GM23338 (cell line): Measurements from ENCODE around the gene BNIP3. TPM values are rescaled to one million over a fixed set of nuclear protein-coding genes. Genes with fewer than 3 reads are reported as not detected.

ENCODE experiments used
- ATAC-seq: fragments of 200-7000 bp; cut with Tn5 transposase; 3 replicates; pipeline ENCODE4 v1.9.1; 2020
- DNase-seq: peaks from one replicate; pipeline ENCODE4 v3.0.0-alpha.2; 2015; ENCODE audit warnings: low spot score
- H2AFZ ChIP-seq: fragments of 200-600 bp; sonication (generic); 2 replicates; pipeline ENCODE4 v1.8.0; 2016; ENCODE audit warnings: antibody characterized with exemption, mild to moderate bottlenecking, moderate library complexity
- H3F3A ChIP-seq: fragments of 200-600 bp; sonication (generic); replicated peaks from 2 replicates; pipeline ENCODE4 v1.8.0; 2017; ENCODE audit warnings: antibody characterized with exemption, mixed run types, low read depth
- H3K27ac ChIP-seq: fragments of 200-600 bp; sonication (generic); 2 replicates; pipeline ENCODE4 v1.6.1; 2016; ENCODE audit warnings: low read depth
- H3K27me3 ChIP-seq: fragments of 200-600 bp; sonication (generic); 2 replicates; pipeline ENCODE4 v1.8.0; 2016; ENCODE audit warnings: mild to moderate bottlenecking, mixed run types, moderate library complexity; ENCODE audit not compliant: insufficient read depth
- H3K36me3 ChIP-seq: fragments of 200-600 bp; sonication (generic); 2 replicates; pipeline ENCODE4 v1.8.0; 2016; ENCODE audit warnings: mild to moderate bottlenecking; ENCODE audit not compliant: insufficient read depth
- H3K4me1 ChIP-seq: fragments of 200-600 bp; sonication (generic); 2 replicates; pipeline ENCODE4 v1.8.0; 2016; ENCODE audit warnings: mild to moderate bottlenecking, moderate library complexity; ENCODE audit not compliant: insufficient read depth
- H3K4me2 ChIP-seq: fragments of 200-600 bp; sonication (generic); 2 replicates; pipeline ENCODE4 v1.7.1; 2017; ENCODE audit warnings: mixed run types
- H3K4me3 ChIP-seq: fragments of 200-600 bp; sonication (generic); 2 replicates; pipeline ENCODE4 v1.6.1; 2016; ENCODE audit warnings: mixed run types
- H3K79me2 ChIP-seq: fragments of 200-600 bp; sonication (generic); replicated peaks from 2 replicates; pipeline ENCODE4 v1.8.0; 2017; ENCODE audit warnings: mild to moderate bottlenecking; ENCODE audit not compliant: insufficient read depth
- H3K9me2 ChIP-seq: fragments of 200-600 bp; sonication (generic); 2 replicates; pipeline ENCODE4 v1.8.0; 2017; ENCODE audit not compliant: insufficient read depth
- H4K20me1 ChIP-seq: fragments of 200-600 bp; sonication (generic); replicated peaks from 2 replicates; pipeline ENCODE4 v1.8.0; 2017; ENCODE audit warnings: mild to moderate bottlenecking; ENCODE audit not compliant: insufficient read depth
- H3K27ac Mint-ChIP-seq: 2 replicates; pipeline ENCODE4 v1.8.0; 2020; ENCODE audit warnings: inconsistent platforms, mild to moderate bottlenecking, moderate library complexity, mixed read lengths
- H3K27me3 Mint-ChIP-seq: 3 replicates; pipeline ENCODE4 v1.8.0; 2022; ENCODE audit warnings: low read depth, mild to moderate bottlenecking, moderate library complexity, mixed read lengths, inconsistent platforms; ENCODE audit not compliant: insufficient read depth, poor library complexity
- H3K36me3 Mint-ChIP-seq: 3 replicates; pipeline ENCODE4 v1.8.0; 2021; ENCODE audit warnings: low read depth, mild to moderate bottlenecking, inconsistent platforms, moderate library complexity, mixed read lengths
- H3K4me1 Mint-ChIP-seq: 3 replicates; pipeline ENCODE4 v1.8.0; 2020; ENCODE audit warnings: mild to moderate bottlenecking, inconsistent platforms, mixed read lengths
- H3K4me3 Mint-ChIP-seq: 3 replicates; pipeline ENCODE4 v1.8.0; 2021; ENCODE audit warnings: moderate library complexity, mild to moderate bottlenecking, inconsistent platforms, mixed read lengths
- H3K9me3 Mint-ChIP-seq: 3 replicates; pipeline ENCODE4 v1.8.0; 2020; ENCODE audit warnings: moderate library complexity, mild to moderate bottlenecking, inconsistent platforms, mixed read lengths
- CREB1 ChIP-seq: fragments of 250-450 bp; sonication (Bioruptor Pico); IDR thresholded peaks from 2 replicates; pipeline ENCODE4 v1.5.0; 2020; ENCODE audit warnings: low read depth, mild to moderate bottlenecking, moderate library complexity
- CTCF ChIP-seq, 2 experiments: fragments of 200-600 bp in 1 of 2; sonication (generic) in 1 of 2; conservative IDR thresholded peaks; 2 replicates each; pipeline versions ENCODE4 v1.5.1 to v1.6.1; 2016 to 2017; ENCODE audit warnings: antibody characterized with exemption in 2 of 2, low read depth in 2 of 2, mild to moderate bottlenecking in 2 of 2, moderate library complexity in 1 of 2
- EZH2 ChIP-seq: fragments of 200-600 bp; sonication (generic); IDR thresholded peaks from one replicate; pipeline ENCODE4 v1.8.0; 2017; ENCODE audit warnings: antibody characterized with exemption, mild to moderate bottlenecking, low read depth; ENCODE audit not compliant: unreplicated experiment
- EZH2phosphoT487 ChIP-seq: fragments of 200-600 bp; sonication (generic); IDR thresholded peaks from one replicate; pipeline ENCODE4 v1.8.1; 2018; ENCODE audit warnings: antibody characterized with exemption; ENCODE audit not compliant: unreplicated experiment
- JUNB ChIP-seq: IDR thresholded peaks from one replicate; pipeline ENCODE4 v1.6.1; 2016; ENCODE audit warnings: antibody characterized with exemption; ENCODE audit not compliant: unreplicated experiment
- NANOG ChIP-seq: IDR thresholded peaks from 2 replicates; pipeline ENCODE4 v1.6.1; 2016; ENCODE audit warnings: antibody characterized with exemption, borderline replicate concordance
- REST ChIP-seq: IDR thresholded peaks from one replicate; pipeline ENCODE4 v1.6.1; 2018; ENCODE audit warnings: antibody characterized with exemption; ENCODE audit not compliant: unreplicated experiment
- STAT1 ChIP-seq: IDR thresholded peaks from one replicate; pipeline ENCODE4 v1.6.1; 2016; ENCODE audit warnings: antibody characterized with exemption; ENCODE audit not compliant: unreplicated experiment
- ZNF331 ChIP-seq: fragments of 250-450 bp; sonication (Bioruptor Pico); IDR thresholded peaks from 2 replicates; pipeline ENCODE4 v1.5.0; 2020; ENCODE audit warnings: low read depth, mild to moderate bottlenecking, moderate library complexity
- polyA plus RNA-seq: library from polyadenylated mRNA; unstranded; fragments of >200 nt; fragmentation: Nextera tagmentation; extraction: Ambion mirVana; gene quantifications from 2 replicates; pipeline ENCODE4 v1.2.1, GENCODE V29; 2016
- total RNA-seq: library from RNA; depleted of rRNA; stranded (reverse); fragments of >200 nt; shearing (Covaris generic); gene quantifications from 2 replicates; pipeline ENCODE4 v1.2.3, GENCODE V29; 2014

The BNIP3 gene
- total and polyA plus RNA-seq, 2 experiments from 2014 or later: 46.3 to 75.0 TPM

GRCh38 chr10:131998845-131999681 lies 17.3 kb upstream of the BNIP3 start (continued):
- no peak for TF ChIP-seq REST
- no peak for TF ChIP-seq NANOG
- no peak for TF ChIP-seq JUNB

- Histone ChIP-seq H3K36me3 (no peaks in the 10 kb centered on the region), H2AFZ (peak overlapping the region; percentile 72), H3K79me2 (no peaks in the 10 kb centered on the region), H3K9me2 (no peaks in the 10 kb centered on the region), H3K4me2 (no peak overlapping the region; the same call in 1 of the 2 replicates), H3K4me1 (peaks cover 40% of the 10 kb centered on the region), H3F3A (no peaks in the 10 kb centered on the region; the same call in 1 of the 2 replicates), H3K4me3 (no peak overlapping the region), H3K27me3 (no peaks in the 10 kb centered on the region), H3K27ac (peak overlapping the region; percentile 30), H4K20me1 (no peaks in the 10 kb centered on the region)
- Mint-ChIP-seq H3K27ac (peak overlapping the region; percentile 64), H3K36me3 (no peaks in the 10 kb centered on the region), H3K27me3 (peaks cover 10% of the 10 kb centered on the region), H3K4me1 (peaks cover 58% of the 10 kb centered on the region), H3K4me3 (no peak overlapping the region), H3K9me3 (no peaks in the 10 kb centered on the region)
- TF ChIP-seq EZH2phosphoT487 (no peak), ZNF331 (CRISPR knock-in tag) (no peak), CREB1 (CRISPR knock-in tag) (no peak), NANOG (no peak), CTCF (conservative IDR thresholded peaks at IDR 0.05; ENCODE audit: low read depth in 2 of 2) (no peak), STAT1 (no peak), EZH2 (no peak)
- DNase-seq: no peak
- ATAC-seq: no peak; the same call in 2 of the 3 replicates
Observed at GRCh38 chr10:131998050-131998844, 16.5 kb upstream of the BNIP3 start.
